Eye (tissue), 1 donor: ENCODE data around the gene COL13A1.
A peak's percentile ranks its signal among the peaks of the same experiment; 100 is the strongest.

ENCODE experiments used
- DNase-seq: peaks from one replicate; pipeline ENCODE4 v3.0.0-alpha.2; 2015

Gene COL13A1

DNA sequence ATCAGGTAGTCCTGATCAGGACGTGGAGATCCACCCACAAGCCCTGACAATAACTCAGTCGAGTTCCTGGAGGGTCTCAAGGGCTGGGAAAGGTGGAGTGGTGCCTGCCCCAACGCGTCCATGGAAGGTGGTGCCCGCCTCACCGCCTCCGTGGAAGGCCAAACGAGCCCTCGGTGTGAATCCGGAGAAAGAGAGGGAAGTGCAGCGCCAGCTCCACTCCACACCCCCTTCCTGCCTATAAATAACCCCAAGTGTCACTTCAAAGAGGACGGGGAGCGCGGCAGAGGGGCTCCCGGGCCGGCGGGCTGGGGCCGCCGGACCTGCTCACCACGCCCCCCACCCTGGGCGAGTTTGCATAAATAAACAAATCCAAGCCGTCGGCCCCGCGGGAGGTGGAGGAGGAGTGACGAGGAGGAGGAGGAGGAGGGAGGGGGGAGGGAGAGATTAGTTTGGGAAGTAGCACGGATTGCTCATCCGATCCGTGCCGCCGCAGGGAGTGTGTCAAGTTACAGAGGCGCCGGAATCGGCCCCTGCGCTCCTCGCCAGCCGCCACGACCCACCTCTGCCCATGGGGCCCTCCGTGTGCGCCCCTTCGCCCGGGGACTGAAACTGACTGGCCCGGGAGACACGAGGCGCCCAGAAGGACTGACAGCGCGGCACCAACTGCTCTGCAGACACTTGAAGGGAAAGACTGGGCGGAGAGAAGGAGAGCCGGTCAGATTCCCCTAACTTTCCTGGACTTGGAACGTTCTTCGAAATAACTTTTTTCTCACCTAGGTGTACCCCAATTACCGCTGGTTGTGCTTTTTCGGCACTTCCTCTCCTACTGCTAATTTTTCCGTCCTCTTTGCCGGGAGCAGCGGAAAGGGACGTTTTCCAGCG is at the start of gene COL13A1:
Gene COL13A1, plus strand, starts transcription at position 473 of the 882 bp plus-strand sequence. CDS start 518 bp downstream, outside the sequence.
- DNase-seq: peak; percentile 84

DNA sequence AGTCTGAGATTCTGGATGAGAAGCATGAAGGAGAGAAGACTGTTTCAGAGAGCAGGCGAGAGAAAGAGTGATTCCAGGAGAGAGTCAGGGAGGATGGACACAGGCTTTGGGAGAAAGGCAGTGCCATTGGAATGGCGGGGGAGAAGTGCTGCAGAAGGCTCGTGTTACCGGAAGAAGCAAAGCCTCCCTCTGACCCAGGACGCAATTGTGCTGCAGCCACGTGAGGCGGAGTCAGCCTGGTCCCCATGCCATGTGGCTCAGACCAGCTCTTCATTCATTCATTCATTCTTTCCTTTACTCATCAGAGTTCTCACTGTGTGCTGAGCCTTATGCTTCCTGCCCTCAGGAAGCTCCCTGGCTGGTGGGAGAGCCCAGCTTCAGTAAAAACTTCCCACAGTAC is 49.2 kb upstream of the COL13A1 start:
- DNase-seq: no peak

DNA sequence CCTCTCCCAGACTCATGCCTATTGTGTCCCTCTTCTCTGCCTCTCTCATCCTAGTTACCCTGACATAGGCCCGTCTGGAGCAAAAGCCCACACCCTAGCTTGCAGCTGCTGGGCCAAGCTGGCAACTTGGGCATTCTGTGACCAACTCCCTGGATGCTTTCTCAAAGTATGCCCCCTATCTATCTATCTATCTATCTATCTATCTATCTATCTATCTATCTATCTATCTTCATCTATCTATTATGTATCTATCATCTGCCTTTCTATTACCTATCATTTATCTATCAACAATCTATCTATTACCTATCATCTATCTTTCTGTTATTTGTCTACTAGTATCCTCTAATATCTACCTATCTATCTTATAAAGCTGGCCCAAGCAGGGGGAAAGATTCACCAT is 45.4 kb upstream of the COL13A1 start:
- no peak for DNase-seq

DNA sequence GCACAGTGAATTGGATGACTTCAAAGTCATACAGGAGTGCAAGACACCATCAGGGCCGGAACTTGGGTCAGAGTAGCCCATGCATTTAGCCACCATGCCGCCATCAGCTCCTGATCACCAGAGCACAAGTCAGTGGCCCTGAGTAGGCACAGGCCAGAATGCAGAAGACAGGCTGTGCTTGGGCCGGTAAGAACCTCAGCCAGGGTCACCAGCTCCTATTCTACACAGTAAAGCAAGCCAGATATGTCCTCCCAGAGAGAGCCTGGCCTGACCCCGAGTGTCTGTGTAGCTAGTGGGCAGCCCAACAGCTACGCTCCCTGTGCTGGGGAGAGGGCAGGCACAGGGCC is 44.5 kb upstream of the COL13A1 start:
- no peak for DNase-seq

DNA sequence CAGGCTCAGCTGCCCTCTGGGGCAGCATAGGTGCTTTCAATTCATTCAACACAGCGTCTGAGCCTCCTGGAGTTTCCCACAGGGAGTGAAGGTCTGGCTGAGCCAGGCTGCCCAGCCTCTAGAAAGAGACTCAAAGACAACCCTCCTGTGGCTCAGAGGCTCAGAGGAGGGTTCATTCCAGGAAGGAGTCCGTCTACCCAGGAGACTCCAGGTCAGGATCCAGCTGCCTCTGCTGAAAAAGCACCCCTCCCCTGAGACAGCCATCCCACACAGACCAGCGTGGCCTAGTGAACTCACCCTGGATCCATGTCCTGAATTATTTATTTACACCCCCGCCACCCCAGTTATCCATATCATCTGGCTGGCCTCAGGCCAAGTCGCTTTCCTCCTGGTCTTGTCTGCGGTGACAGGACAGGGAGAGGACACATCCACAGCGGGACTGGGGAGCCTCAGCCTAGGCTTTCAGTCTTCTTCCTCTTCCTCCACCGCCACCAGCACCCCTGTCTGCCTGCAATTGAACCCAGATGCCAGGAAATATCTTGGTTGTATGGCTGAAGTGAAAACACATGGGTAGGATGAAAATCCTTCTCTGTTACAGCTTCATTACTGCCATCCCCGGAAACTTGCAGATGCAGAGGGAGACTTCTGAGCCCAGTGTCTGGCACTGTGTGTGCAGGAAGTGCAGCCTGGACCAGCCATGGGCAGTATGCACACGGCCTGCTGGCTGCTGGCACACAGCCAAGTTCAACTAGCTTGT is 44.0 kb upstream of the COL13A1 start:
- DNase-seq: peak; percentile 69

DNA sequence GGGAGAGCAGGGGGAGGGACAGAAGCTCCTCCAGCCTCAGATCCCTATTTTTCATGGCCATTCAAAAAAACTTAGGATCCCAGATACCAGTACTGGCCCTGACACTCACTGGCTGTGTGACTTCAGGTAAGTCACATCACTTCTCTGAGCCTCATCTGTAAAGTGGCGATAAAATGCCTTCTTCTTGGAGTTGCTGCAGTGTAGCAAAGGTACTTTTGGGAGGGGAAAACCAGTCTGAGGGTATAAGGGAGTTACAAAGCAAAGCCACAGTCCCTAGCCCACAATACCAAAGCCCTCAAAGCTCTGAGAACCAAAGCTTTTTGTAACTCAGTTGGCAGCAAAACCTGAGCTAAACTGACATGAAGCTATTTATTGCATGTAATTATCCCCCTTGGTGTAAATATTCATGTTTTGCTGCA is 43.4 kb upstream of the COL13A1 start:
- DNase-seq: no peak

DNA sequence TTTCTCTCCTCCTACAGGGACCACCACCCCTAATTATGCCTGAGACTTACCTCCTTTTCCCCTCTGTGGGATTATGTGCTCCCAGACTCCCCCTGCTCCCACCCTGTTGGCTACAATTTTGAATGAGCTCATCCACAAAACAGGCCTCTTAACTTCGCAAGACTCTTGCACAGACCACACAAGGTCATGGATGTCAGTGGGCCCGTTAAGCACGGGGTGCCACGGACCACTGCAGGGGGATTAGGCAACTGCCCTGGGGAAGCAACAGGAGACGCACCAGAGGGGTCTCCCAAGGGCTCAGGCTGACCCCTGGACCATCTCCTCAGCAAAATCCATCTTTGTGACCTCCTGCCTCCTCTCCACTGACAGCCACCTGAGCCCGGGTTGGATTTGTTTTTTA is 42.1 kb upstream of the COL13A1 start:
- DNase-seq: no peak

DNA sequence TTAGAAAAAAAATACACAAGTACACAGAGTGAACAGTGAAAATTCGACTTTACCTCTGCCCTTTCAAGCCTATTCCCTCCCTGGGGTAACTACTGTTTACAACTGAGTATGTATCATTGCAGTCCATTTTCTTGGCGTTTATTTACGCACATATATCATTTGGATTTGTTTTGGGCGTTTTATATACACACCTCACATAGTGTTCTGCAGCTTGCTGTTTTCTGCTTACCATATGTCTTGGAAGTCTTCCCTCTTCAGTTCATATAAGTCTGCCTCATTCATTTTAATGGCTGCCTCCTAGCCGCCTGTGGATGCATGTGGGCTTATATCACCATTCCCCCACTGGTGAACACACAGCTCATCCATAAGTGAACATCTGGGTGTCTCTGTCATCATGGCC is 41.6 kb upstream of the COL13A1 start:
- no peak for DNase-seq

DNA sequence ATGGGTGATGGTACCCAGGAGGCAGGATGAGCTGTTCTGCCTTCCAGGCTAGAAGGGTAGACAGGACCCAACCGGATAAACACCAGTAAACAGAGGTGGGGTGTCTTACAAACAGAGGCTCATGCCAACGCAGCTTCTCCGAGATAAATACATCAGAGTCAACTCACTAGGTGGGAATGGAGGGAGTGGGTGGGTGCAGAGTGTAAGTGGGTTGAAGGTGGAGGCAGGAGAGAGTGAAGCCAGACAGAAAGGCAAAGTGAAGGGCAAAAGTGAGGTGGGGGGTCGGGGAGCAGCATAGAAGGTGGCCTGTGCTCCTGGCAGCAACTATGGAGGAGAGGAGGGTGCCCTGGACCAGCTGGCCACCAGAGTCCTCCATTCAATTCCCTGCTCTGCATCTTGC is 40.4 kb upstream of the COL13A1 start:
- no peak for DNase-seq

DNA sequence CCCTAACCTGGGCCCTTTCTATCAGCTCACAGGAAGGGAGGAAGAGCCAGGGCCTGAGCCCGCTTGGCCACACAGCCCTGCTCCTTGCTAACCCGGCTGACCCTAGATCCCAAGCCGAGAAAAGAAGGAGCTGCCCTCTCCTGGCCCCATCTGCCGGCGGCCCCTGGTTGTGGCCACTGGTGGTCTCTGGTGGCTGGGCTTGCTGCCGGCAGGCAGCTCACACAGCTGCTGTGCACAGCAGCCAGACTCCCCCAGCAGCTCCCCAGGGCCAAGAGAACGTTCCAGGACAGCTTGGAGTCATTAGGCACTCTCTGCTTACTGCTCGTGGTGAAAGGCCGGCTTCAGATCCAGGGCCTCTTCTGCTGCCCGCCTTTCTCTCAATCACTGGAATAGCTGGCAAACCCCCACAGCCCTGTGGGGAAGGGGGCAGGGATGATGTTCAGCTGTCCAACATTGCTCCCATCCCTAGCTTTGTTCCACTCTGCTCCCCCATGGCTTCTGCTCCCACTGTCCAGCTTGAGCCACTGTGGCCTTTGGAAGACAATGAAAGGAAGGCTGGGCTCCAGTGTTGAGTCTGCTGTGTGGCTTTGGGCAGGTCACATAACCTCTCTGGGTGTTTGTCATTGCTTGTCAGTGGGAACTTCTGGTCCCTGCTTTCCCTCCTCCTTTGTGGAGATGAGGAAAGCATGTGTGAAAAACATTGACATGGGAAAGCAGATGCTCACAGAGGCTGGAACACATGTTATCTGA is 35.4 kb upstream of the COL13A1 start:
- DNase-seq: peak; percentile 73

DNA sequence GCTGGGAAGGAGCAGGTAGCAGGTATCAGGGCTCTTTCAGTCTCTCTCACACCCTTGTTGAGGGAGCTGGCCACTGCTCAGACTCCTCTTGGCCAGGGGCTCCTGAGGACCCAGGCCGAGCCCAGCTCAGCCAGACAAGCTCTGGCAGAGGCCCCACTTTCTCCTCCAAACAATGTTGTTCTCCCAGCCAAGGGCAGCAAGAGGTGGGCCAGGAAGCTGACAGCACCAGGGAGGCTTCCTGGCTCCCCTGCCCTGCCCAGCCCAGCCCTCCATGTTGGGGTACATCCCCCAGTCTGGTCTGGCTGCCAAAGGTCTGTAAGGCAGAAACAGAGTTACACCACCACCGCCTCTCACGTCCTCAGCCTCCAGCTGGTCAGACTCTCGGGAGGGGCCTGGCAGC is 33.9 kb upstream of the COL13A1 start:
- DNase-seq: no peak

DNA sequence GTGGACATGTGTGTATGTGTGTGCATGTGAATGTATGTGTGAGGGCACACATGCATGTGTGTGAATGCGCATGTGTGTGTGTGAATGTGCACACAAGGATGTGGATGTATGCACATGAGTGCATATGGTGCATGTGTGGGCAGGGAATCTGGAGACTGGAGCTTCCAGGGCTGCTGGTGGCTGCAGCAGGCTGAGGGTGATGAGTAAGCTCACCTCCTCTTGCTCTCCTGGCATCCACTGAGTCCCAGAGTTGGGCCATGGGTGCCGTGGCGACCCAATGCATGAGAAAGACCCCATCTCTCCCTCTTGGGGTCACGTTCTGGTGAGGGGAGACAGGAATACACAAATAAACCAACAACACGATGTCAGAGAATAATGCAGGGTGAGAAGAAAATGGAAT is 33.3 kb upstream of the COL13A1 start:
- DNase-seq: no peak

DNA sequence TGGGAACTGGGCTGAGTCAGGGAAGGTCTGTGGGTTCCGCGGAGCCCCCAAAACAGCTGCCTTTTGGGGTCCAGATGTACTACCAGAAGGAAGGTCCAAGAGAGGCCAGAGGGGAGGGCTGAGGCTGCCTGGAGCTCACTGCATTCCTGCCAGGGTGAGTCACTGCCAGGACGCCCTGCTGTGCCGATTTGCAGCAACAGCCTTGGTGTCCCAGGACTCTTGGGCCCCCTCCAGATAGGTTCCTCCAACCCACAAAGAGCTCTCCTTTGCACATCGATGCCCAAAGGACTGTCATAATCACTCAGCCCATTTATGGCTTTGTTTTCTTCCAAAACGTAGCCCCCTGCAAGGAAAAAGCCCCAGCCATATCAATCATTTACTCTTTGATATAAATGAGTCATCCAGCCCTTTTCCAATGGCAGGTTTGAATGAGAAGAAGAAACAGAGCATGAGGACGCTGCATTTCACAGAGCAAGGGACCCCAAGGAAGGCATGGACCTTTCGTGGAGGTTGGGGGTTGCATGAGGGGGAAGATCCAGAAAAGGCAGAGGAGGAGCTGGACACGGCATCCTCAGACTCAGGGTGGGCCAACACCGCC is 32.2 kb upstream of the COL13A1 start:
- no peak for DNase-seq

DNA sequence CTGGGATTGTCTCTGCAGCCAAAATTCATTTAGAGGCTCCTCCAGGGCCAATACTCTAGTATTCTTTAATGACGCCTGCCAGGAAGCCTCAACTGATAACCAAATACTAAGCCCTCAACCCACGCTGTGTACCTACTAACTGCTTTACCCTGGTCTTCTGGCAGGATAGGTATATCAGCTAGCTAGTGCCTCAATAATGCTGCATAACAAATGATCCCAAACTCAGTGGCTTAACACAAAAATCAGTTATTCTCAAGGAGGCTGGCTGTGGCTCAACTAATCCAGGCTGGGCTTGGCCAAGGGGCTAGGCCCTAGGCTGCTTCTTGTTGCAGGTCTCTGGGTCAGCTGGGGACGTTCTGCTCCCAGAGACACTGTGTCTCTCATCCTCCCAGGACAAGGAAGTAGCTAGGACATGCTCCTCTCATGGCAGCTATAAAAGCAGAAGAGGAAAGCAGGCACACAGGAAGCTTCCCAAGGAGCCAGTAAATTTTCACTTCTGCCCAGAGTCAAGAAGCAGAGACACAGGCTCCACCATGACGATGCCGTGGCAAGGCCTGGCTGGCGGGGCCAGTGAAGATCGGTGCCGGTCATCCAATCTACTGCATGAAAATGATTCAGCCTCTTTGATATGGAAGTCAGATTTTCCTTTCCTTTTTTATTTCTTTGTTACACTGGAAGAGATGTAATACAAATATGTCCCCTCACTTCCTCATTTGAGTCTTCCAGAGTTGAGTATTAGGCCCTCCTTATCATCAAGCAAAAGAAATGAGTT is 28.6 kb upstream of the COL13A1 start:
- DNase-seq: no peak

DNA sequence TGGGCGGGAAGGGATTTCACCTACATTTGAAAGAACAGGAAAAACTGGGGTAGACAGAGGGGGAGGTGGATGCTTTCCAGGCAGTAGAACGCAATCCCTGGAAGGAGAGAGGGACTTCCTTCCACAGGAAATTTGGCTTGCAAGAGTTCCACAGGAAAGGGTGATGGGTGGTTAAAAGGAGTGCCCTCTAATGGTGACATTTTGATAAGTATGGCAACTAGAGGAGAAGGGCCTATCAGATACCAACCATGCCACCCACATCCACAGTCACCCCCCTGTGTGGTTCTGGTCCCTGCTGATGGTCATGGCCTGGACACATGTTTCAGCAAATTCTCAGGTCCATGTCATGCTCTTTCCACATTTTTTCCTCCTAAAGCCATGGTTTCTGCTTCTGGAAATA is 27.1 kb upstream of the COL13A1 start:
- DNase-seq: no peak

DNA sequence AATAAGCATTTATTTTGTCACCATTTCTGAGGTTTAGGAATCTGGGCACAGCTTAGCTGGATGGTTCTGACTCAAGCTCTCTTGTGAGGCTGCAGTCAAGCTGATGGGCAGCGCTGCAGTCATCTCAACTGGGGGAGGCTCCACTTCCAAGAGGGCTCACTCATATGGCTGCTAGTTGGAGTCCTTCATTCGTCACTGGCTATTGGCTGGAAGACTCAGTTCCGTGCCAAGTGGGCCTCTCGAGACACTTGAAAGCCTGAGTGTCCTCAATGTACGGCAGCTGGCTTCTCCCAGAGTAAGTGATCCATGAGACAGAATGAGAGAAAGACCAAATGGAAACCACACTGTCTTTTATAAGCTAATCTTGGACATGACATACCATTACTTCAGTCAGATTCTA is 21.6 kb upstream of the COL13A1 start:
- DNase-seq: no peak

DNA sequence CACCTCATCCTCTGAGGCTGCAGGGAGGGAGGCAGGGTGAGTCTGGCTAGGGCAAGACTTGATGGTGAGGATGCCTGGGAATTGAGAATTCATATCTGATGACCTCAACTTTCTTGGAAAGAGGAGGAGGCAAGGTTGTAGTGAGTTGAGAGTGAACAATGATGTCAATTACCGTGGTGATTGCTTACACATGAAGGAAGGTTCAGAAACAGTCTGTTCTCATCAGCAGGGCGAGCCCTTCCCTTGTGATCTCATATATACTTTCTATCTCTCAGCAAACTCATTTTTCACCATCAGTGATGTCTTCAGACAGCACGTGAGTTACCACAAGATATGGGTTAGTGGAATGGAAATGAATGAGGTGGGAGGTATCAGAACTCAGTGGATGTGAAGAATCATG is 20.1 kb upstream of the COL13A1 start:
- no peak for DNase-seq

DNA sequence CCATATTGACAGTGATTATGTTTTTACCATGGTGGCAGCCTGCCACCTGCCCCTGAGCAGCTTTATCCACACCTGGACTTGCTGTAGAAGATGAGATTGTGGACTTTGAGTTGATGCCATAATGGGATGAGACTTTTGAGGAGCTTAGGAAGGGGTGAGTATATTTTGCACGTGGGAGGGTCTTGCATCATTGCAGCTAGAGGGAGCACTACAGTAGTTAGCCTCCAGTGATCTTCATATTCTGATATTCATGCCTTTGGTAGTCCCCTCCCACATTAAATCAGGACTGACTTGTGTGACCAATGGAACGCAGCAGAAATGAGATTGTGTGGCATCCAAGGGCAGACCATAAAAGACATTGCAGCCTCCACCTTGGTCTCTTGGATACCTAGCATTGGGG is 18.2 kb upstream of the COL13A1 start:
- DNase-seq: no peak

DNA sequence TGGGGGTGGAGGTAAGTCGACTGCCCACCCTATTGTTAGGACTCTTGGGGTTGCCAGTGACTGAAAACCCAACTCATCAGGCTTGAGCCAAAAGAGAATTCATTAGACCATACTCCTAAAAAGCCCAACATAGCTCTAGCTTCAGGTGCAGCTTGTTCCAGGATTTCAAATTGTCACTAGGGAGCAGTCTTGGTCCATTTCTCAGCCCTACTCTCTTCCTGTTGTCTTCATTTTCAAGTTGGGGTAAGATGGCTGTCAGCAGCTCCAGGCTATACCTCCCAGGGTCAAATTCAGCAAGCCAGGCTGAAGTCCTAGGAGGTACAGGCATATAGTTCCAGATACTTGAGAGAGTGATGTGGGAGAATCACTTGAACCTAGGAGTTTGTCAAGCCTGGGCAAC is 14.9 kb upstream of the COL13A1 start:
- DNase-seq: peak; percentile 33

DNA sequence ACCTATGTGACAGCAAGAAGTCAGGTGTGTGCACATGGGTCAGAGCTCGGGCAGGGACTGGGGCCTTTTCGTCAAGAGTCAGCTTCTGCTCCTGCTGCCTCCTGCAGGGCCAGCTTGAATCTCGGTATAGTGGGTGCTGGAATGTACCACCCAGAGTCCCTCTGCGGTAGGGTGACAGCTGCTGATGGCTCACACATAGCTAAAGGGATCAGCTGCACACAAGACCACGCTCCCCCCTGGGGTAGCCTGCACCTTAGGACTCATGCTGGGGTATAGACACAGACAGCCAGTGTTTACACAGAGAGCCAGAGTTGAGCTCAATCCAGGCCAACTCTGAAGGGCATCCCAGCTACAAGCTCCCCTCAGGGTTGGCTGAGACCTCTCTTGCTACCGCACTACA is 14.0 kb upstream of the COL13A1 start:
- no peak for DNase-seq

DNA sequence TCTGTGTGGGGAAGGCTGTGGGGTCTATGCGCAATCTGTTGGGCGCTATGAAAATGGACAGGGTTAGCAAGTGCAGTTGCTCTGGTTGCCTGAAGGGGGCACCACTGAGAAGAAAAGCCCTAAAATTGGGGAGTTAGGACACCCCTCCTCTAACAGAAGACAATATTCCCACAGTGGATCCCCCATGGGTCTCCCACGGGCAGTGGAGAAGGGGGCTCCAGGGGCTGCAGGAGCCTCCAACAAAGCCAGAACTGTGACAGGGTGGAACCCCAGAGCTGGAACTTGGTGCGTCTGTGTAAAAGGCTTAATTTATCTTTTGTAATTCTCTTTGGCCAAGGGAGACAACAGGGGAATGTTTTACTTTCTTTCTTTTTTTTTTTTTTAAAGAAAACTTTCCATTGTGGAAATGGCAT is 12.5 kb upstream of the COL13A1 start:
- peak; percentile 17 for DNase-seq

DNA sequence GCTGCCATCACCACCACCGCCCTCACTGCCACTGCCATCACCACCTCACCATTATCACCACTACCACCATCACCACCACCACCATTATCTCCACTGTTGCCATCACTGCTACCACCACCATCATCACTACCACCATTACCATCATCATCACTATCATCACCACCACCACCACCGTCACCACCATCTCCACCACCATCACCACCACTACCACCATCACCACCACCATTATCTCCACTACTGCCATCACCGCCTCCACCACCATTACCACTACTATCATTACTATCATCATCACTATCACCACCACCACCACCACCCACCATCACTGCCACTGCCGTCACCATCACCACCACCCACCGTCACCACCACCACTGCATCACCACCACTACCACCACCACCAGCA is 9.9 kb upstream of the COL13A1 start:
- DNase-seq: no peak
